Measurements from ENCODE around the gene WNT3A. TPM values are rescaled to one million over a fixed set of nuclear protein-coding genes. Genes with fewer than 3 reads are reported as not detected.

Gene WNT3A
- total RNA-seq, 1 donor from 2014 or later: 10.1 TPM

- intact Hi-C loops (cut with DNase I): no loop called here
- Histone ChIP-seq H3K4me3 (no peak overlapping the region), H3K27me3 (peaks cover 43% of the 10 kb centered on the region), H3K9me3 (peaks cover 3% of the 10 kb centered on the region), H3K27ac (no peak overlapping the region), H3K4me1 (no peaks in the 10 kb centered on the region), H3K36me3 (no peaks in the 10 kb centered on the region)
- no peak for ATAC-seq
- peak; percentile 37 for DNase-seq
- TF ChIP-seq, protein P1, sequence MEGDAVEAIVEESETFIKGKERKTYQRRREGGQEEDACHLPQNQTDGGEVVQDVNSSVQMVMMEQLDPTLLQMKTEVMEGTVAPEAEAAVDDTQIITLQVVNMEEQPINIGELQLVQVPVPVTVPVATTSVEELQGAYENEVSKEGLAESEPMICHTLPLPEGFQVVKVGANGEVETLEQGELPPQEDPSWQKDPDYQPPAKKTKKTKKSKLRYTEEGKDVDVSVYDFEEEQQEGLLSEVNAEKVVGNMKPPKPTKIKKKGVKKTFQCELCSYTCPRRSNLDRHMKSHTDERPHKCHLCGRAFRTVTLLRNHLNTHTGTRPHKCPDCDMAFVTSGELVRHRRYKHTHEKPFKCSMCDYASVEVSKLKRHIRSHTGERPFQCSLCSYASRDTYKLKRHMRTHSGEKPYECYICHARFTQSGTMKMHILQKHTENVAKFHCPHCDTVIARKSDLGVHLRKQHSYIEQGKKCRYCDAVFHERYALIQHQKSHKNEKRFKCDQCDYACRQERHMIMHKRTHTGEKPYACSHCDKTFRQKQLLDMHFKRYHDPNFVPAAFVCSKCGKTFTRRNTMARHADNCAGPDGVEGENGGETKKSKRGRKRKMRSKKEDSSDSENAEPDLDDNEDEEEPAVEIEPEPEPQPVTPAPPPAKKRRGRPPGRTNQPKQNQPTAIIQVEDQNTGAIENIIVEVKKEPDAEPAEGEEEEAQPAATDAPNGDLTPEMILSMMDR (IDR thresholded peaks at IDR 0.05): no peak
These were observed 4.9 kb upstream of the WNT3A start for GRCh38 chr1:228001738-228002535.

- intact Hi-C loops (cut with DNase I): no loop called here
- Histone ChIP-seq H3K36me3 (no peaks in the 10 kb centered on the region), H3K27me3 (peaks cover 52% of the 10 kb centered on the region), H3K9me3 (no peaks in the 10 kb centered on the region), H3K27ac (no peak overlapping the region), H3K4me3 (no peak overlapping the region), H3K4me1 (no peaks in the 10 kb centered on the region)
- TF ChIP-seq, protein P1 (IDR thresholded peaks at IDR 0.05): no peak
- no peak for DNase-seq
- ATAC-seq: no peak
These were observed 4.0 kb upstream of the WNT3A start for GRCh38 chr1:228002792-228003191.

DNA sequence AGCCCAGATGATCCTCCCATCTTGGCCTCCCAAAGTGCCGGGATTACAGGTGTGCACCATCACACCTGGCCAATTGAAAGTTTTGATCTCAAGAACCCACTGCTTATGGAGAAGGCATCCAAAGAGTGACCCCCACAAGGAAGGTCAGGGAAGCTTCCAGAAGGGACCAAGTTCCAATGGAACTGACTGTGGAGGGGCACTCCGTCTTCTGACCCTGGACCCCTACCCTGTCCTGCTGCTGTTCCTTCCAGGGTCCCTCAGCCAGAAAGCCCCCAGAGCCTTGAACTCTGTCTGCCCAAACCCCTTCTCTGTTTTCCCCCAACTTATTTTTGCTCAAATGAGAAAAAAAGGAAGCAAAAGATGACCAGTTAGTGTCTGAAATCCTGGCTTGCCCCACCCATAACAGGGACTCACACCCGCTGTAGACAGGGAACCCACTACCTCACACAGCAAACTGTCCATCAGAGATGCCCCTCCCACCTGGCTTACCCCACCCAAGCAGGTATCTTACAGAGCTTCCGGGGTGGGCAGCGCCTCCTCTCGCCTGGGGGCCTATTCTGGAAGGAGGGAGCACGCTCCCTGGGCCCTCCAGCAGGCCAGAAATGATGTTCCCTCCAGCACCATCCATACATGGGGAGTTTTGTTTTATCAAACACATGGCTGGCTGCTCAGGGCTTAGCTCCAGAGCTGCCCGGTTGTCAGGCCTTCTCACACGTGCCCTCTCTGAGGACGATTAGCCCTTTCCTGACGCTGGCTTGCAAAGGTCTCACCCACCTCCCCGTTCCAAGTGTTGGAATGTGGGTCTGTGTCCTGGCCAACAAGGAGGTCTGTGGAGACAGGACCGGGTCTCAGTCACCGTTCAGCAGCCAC lies 3.1 kb upstream of the WNT3A start:
- TF ChIP-seq, protein P1 (IDR thresholded peaks at IDR 0.05): no peak
- no peaks in the 10 kb centered on the region for H3K4me1 ChIP-seq
- intact Hi-C loops (cut with DNase I): no loop called here
- no peak overlapping the region for H3K27ac ChIP-seq
- no peak for DNase-seq
- no peak overlapping the region for H3K4me3 ChIP-seq
- no peaks in the 10 kb centered on the region for H3K36me3 ChIP-seq
- H3K27me3 ChIP-seq: peaks cover 61% of the 10 kb centered on the region
- ATAC-seq: no peak
- H3K9me3 ChIP-seq: no peaks in the 10 kb centered on the region

- DNase-seq (no peak), ATAC-seq (peak; percentile 65)
- Histone ChIP-seq H3K9me3 (no peaks in the 10 kb centered on the region), H3K27ac (no peak overlapping the region), H3K27me3 (peaks cover 68% of the 10 kb centered on the region), H3K36me3 (no peaks in the 10 kb centered on the region), H3K4me3 (no peak overlapping the region), H3K4me1 (no peaks in the 10 kb centered on the region)
- TF ChIP-seq, protein P1 (IDR thresholded peaks at IDR 0.05): peak; percentile 42
- intact Hi-C loops (cut with DNase I): no loop called here
These were observed 2.4 kb upstream of the WNT3A start for GRCh38 chr1:228004331-228004855.

DNA sequence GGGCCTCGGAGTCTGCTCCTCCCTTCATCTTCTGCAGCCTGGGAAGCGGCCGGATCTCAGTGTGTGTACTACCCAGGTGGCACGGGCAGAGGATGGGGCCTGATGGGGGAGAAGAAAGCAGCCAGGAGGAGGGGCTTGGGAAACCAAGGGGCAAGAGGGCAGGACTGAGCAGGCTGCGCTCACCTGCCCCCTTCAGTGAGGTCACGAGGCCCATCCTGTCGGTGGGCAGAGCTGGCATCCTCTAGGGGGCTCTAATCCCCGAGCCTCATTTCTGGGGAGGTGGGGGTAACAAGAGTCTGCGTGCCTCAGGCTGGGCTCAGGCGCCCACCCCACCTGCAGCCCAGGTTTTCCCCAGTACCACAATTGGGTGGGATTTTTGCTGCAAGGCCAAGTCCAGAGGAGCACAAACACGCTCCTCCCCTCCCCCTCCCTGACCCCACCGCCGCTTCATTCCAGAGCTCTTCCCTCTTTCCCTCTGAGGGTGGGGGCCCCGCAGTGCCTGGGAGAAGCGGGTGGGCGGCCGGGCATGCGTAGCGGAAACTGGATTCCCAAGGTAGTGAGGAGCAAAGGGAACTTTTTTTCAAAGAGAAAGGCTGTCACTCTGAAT lies 1.8 kb upstream of the WNT3A start:
- Histone ChIP-seq H3K27ac (no peak overlapping the region), H3K4me3 (no peak overlapping the region), H3K9me3 (no peaks in the 10 kb centered on the region), H3K4me1 (no peaks in the 10 kb centered on the region), H3K27me3 (peaks cover 73% of the 10 kb centered on the region), H3K36me3 (no peaks in the 10 kb centered on the region)
- ATAC-seq (no peak), DNase-seq (peak; percentile 52)
- TF ChIP-seq, protein P1 (IDR thresholded peaks at IDR 0.05): no peak
- intact Hi-C loops (cut with DNase I): no loop called here

Data from upper lobe of right lung (tissue), 1 donor.